GM10266 (cell line): ENCODE data around the gene PCDHGA1.
"Not testable (repeated sequence)": the region's sequence is repeated elsewhere in the genome, so short reads cannot be mapped to it uniquely, and the experiment has no call there.

ENCODE experiments used
- DNase-seq: peaks from one replicate; pipeline ENCODE4 v3.0.0; 2012; ENCODE audit errors: extremely low spot score
- CTCF ChIP-seq: IDR thresholded peaks from 2 replicates; pipeline ENCODE4 v1.5.1; 2012; ENCODE audit warnings: mild to moderate bottlenecking, low read depth; ENCODE audit not compliant: control insufficient read depth, insufficient read depth; ENCODE audit errors: missing control alignments

Gene PCDHGA1

GRCh38 chr5:141374627-141375026 lies 44.3 kb downstream of the PCDHGA1 start:
- no peak for DNase-seq
- no peak for TF ChIP-seq CTCF

GRCh38 chr5:141375444-141376155 lies 45.3 kb downstream of the PCDHGA1 start:
- DNase-seq: not testable (repeated sequence)

GRCh38 chr5:141382469-141383294 lies 52.4 kb downstream of the PCDHGA1 start, which contains the start of gene PCDHGA7:
Gene PCDHGA7, plus strand, starts transcription at chr5:141382742. Its CDS starts 158 bp downstream, at chr5:141382900.
- no peak for TF ChIP-seq CTCF
- no peak for DNase-seq

- no peak for TF ChIP-seq CTCF
- DNase-seq: no peak
Observed at GRCh38 chr5:141383345-141383744, 53.0 kb downstream of the PCDHGA1 start.

GRCh38 chr5:141384471-141385267 lies 54.4 kb downstream of the PCDHGA1 start:
- no peak for TF ChIP-seq CTCF
- no peak for DNase-seq

- DNase-seq: not testable (repeated sequence)
Observed at GRCh38 chr5:141387557-141388311, 57.4 kb downstream of the PCDHGA1 start, which contains the start of gene PCDHGB4. Gene PCDHGB4, plus strand, starts transcription at chr5:141387698. Its CDS starts 187 bp downstream, at chr5:141387885.

GRCh38 chr5:141388661-141389060 lies 58.3 kb downstream of the PCDHGA1 start:
- no peak for TF ChIP-seq CTCF
- DNase-seq: no peak
